ENCODE results near the gene FSHR. TPM values are rescaled to one million over a fixed set of nuclear protein-coding genes. Genes with fewer than 3 reads are reported as not detected.

Gene FSHR
- polyA plus RNA-seq, 1 donor (not counting 4 experiments of a cell fraction or from before 2014, with no cell fraction given): not detected

DNA sequence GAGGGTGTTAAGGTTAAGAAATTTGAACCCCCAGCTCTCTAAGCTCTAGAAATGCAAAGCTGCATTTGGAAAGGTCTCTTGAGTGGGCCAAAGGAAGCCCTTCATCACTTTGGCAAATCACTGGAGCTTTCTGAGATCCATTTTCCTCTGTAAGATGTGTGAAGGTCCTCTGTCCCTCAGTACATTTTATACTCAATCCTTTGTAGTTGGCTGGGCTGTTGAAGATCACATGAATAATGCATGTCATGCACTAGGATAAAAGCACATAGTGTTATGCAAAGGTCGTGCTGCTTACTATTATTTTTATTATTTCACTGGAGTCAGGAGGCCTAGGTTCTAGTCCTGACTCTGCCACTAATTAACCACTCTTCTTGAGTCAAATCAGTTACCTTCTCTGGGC is 124.9 kb downstream of the FSHR start:
- no peak for DNase-seq (ENCODE audit: low read depth, low spot score)
- Histone ChIP-seq H3K4me3 (ENCODE audit: control insufficient read depth in 2 of 3, extremely low read depth in 1 of 3, insufficient read depth in 2 of 3, low read depth in 1 of 3, low read length in 3 of 3) (no peak overlapping the region), H4K20me1 (ENCODE audit: control insufficient read depth, extremely low read depth, insufficient read depth, low read length) (no peaks in the 10 kb centered on the region), H3K79me2 (ENCODE audit: control insufficient read depth, insufficient read depth, low read length) (no peaks in the 10 kb centered on the region), H3K4me1 (ENCODE audit: control insufficient read depth, extremely low read depth, insufficient read depth, low read length) (no peaks in the 10 kb centered on the region), H3K36me3 (ENCODE audit: control insufficient read depth in 2 of 2, extremely low read depth in 1 of 2, insufficient read depth in 2 of 2, low read length in 2 of 2) (no peaks in the 10 kb centered on the region), H3K27ac (ENCODE audit: control insufficient read depth, insufficient read depth, low read length) (no peak overlapping the region), H3K9me1 (ENCODE audit: control insufficient read depth, extremely low read depth, insufficient read depth, low read length) (no peaks in the 10 kb centered on the region), H3K9ac (ENCODE audit: control insufficient read depth, extremely low read depth, insufficient read depth, low read length) (no peak overlapping the region), H2AFZ (ENCODE audit: control insufficient read depth, low read length) (no peak overlapping the region), H3K9me3 (ENCODE audit: control insufficient read depth, low read depth, low read length) (no peaks in the 10 kb centered on the region), H3K4me2 (ENCODE audit: control insufficient read depth, extremely low read depth, insufficient read depth, low read depth, low read length) (no peak overlapping the region), H3K27me3 (ENCODE audit: control insufficient read depth, extremely low read depth, insufficient read depth, low read length) (no peaks in the 10 kb centered on the region)
- dilution Hi-C loops (cut with MboI; ENCODE audit: extremely low pct_ligation_motif_present, low sequenced_read_pairs): no loop called here
- TF ChIP-seq EZH2 (IDR thresholded peaks at IDR 0.05; ENCODE audit: low read length): no peak
- TF ChIP-seq, protein P1, sequence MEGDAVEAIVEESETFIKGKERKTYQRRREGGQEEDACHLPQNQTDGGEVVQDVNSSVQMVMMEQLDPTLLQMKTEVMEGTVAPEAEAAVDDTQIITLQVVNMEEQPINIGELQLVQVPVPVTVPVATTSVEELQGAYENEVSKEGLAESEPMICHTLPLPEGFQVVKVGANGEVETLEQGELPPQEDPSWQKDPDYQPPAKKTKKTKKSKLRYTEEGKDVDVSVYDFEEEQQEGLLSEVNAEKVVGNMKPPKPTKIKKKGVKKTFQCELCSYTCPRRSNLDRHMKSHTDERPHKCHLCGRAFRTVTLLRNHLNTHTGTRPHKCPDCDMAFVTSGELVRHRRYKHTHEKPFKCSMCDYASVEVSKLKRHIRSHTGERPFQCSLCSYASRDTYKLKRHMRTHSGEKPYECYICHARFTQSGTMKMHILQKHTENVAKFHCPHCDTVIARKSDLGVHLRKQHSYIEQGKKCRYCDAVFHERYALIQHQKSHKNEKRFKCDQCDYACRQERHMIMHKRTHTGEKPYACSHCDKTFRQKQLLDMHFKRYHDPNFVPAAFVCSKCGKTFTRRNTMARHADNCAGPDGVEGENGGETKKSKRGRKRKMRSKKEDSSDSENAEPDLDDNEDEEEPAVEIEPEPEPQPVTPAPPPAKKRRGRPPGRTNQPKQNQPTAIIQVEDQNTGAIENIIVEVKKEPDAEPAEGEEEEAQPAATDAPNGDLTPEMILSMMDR (optimal IDR thresholded peaks at IDR 0.05 in 1 of 3, IDR thresholded peaks at IDR 0.05 in 1 of 3, conservative IDR thresholded peaks at IDR 0.05 in 1 of 3; ENCODE audit: extremely low read depth in 1 of 3, insufficient read depth in 2 of 3, low read length in 3 of 3): no peak
- FAIRE-seq: no peak

DNA sequence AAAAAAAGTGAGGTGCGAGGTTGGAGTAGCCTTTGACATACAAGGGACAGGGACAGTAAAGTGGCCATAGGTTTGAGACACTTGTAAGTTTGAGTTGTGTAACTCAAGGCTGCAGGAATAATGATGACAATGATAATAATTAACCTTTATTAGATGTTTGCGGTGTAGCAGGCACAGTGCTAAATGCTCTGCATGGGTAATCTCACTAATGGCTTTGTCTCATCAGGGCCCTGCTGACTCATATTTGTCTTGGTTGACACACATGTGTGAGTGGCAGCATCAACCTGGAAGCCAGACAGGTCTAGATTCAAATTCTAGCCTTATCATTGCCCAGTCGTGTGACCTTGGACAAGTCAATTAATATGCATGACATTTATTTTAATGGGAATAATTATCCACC is 126.2 kb downstream of the FSHR start:
- no peaks in the 10 kb centered on the region for H3K9me1 ChIP-seq (ENCODE audit: control insufficient read depth, extremely low read depth, insufficient read depth, low read length)
- TF ChIP-seq EZH2 (IDR thresholded peaks at IDR 0.05; ENCODE audit: low read length): no peak
- TF ChIP-seq, protein P1 (optimal IDR thresholded peaks at IDR 0.05 in 1 of 3, IDR thresholded peaks at IDR 0.05 in 1 of 3, conservative IDR thresholded peaks at IDR 0.05 in 1 of 3; ENCODE audit: extremely low read depth in 1 of 3, insufficient read depth in 2 of 3, low read length in 3 of 3): no peak
- no peaks in the 10 kb centered on the region for H4K20me1 ChIP-seq (ENCODE audit: control insufficient read depth, extremely low read depth, insufficient read depth, low read length)
- no peaks in the 10 kb centered on the region for H3K4me1 ChIP-seq (ENCODE audit: control insufficient read depth, extremely low read depth, insufficient read depth, low read length)
- no peak for FAIRE-seq
- H3K9me3 ChIP-seq (ENCODE audit: control insufficient read depth, low read depth, low read length): no peaks in the 10 kb centered on the region
- H3K36me3 ChIP-seq (ENCODE audit: control insufficient read depth in 2 of 2, extremely low read depth in 1 of 2, insufficient read depth in 2 of 2, low read length in 2 of 2): no peaks in the 10 kb centered on the region
- dilution Hi-C loops (cut with MboI; ENCODE audit: extremely low pct_ligation_motif_present, low sequenced_read_pairs): no loop called here
- H3K27me3 ChIP-seq (ENCODE audit: control insufficient read depth, extremely low read depth, insufficient read depth, low read length): no peaks in the 10 kb centered on the region
- H3K4me2 ChIP-seq (ENCODE audit: control insufficient read depth, extremely low read depth, insufficient read depth, low read depth, low read length): no peak overlapping the region
- no peaks in the 10 kb centered on the region for H3K79me2 ChIP-seq (ENCODE audit: control insufficient read depth, insufficient read depth, low read length)
- H3K27ac ChIP-seq (ENCODE audit: control insufficient read depth, insufficient read depth, low read length): no peak overlapping the region
- H3K9ac ChIP-seq (ENCODE audit: control insufficient read depth, extremely low read depth, insufficient read depth, low read length): no peak overlapping the region
- H2AFZ ChIP-seq (ENCODE audit: control insufficient read depth, low read length): no peak overlapping the region
- no peak overlapping the region for H3K4me3 ChIP-seq (ENCODE audit: control insufficient read depth in 2 of 3, extremely low read depth in 1 of 3, insufficient read depth in 2 of 3, low read depth in 1 of 3, low read length in 3 of 3)
- DNase-seq (ENCODE audit: low read depth, low spot score): no peak
